GM10248 (cell line): ENCODE data around the gene GPR62.

Experiments used
- CTCF ChIA-PET: fragments of 300-600 bp; sonication (Branson Sonifier 250); formaldehyde crosslinking; extraction: SDS; loops from one replicate; lab custom pipeline; 2021; ENCODE audit warnings: antibody characterized with exemption; lab: Yijun Ruan, JAX
- POLR2A ChIA-PET: fragments of 350-650 bp; sonication (Branson Sonifier 250); formaldehyde crosslinking; extraction: SDS; loops from one replicate; lab custom pipeline; 2020; ENCODE audit warnings: antibody characterized with exemption; lab: Yijun Ruan, JAX
- DNase-seq: peaks from one replicate; pipeline ENCODE4 v3.0.0; 2012; ENCODE audit errors: extremely low spot score
- CTCF ChIP-seq: IDR thresholded peaks from 2 replicates; pipeline ENCODE4 v1.5.1; 2012; ENCODE audit warnings: mild to moderate bottlenecking, low read depth; ENCODE audit errors: extremely low read depth, missing control alignments, control extremely low read depth

Gene GPR62

GRCh38 chr3:51946796-51947195 is 8.4 kb upstream of the GPR62 start:
- ChIA-PET POLR2A (no interaction called here), CTCF (interaction anchor here (1.4 to 2.7 kb wide), 3 partner anchors 15 to 106 kb away, joined by 3 to 10 read pairs (median 4); partner anchors contain the start of genes ABHD14A and ABHD14B)
- TF ChIP-seq CTCF, result no peak
- DNase-seq, result no peak

GRCh38 chr3:51947215-51947900 is 7.8 kb upstream of the GPR62 start:
- no peak for TF ChIP-seq CTCF
- POLR2A ChIA-PET, result no interaction called here
- no peak for DNase-seq
- CTCF ChIA-PET, result interaction anchor here (1.0 to 2.7 kb wide), 3 partner anchors 15 to 27 kb away, joined by 3 to 10 read pairs (median 3); partner anchors contain the start of genes ABHD14A and ABHD14B

GRCh38 chr3:51948016-51948580 is 7.1 kb upstream of the GPR62 start:
- TF ChIP-seq CTCF, result no peak
- ChIA-PET CTCF (interaction anchor here (1.0 to 2.7 kb wide), 2 partner anchors 17 to 26 kb away, joined by 3 to 10 read pairs; partner anchors contain the start of genes ABHD14A and ABHD14B), POLR2A (no interaction called here)
- DNase-seq, result no peak

- POLR2A ChIA-PET, result no interaction called here
- no peak for TF ChIP-seq CTCF
- CTCF ChIA-PET, result interaction anchor here (2.7 to 5.3 kb wide), 2 partner anchors 7 to 25 kb away, joined by 10 to 32 read pairs; partner anchors contain the start of genes ABHD14A, ABHD14B, PARP3 and RRP9
- no peak for DNase-seq
These were observed 6.1 kb upstream of the GPR62 start for GRCh38 chr3:51949121-51949520.

GRCh38 chr3:51950899-51951298 is 4.3 kb upstream of the GPR62 start:
- TF ChIP-seq CTCF, result no peak
- ChIA-PET CTCF (interaction anchor here (1.9 to 5.3 kb wide), 2 partner anchors 9 to 22 kb away, joined by 5 to 32 read pairs; partner anchors contain the start of genes PARP3 and RRP9), POLR2A (no interaction called here)
- no peak for DNase-seq

GRCh38 chr3:51953445-51953844 is 1.7 kb upstream of the GPR62 start:
- DNase-seq, result no peak
- POLR2A ChIA-PET, result no interaction called here
- TF ChIP-seq CTCF, result no peak
- CTCF ChIA-PET, result interaction anchor here (1.0 to 5.3 kb wide), 4 partner anchors 9 to 20 kb away, joined by 3 to 32 read pairs (median 12); partner anchors contain the start of genes ABHD14B, PARP3 and RRP9
